Measurements from ENCODE around the gene RASSF5.

GRCh38 chr1:206469933-206470691 lies 37.2 kb upstream of the RASSF5 start, which contains the start of gene IKBKE:
- TF ChIP-seq CTCF (IDR thresholded peaks at IDR 0.05; ENCODE audit: low read depth, low read length, poor library complexity, severe bottlenecking) (peak; percentile 41), EZH2phosphoT487 (IDR thresholded peaks at IDR 0.05; ENCODE audit: borderline replicate concordance, low read length) (no peak)

Data from DOHH2 (cell line).